Measurements from ENCODE around the gene FNDC3A. TPM values are rescaled to one million over a fixed set of nuclear protein-coding genes. Genes with fewer than 3 reads are reported as not detected.
A peak's percentile ranks its signal among the peaks of the same experiment; 100 is the strongest.

Gene FNDC3A
- total and polyA plus RNA-seq, 4 experiments from 2014 or later, result 4.6 to 44.4 (median 28.1) TPM

GRCh38 chr13:49253310-49253709 is 277.6 kb downstream of the FNDC3A start:
- peak overlapping the region in 6 of 7 donors; percentile 6 to 90 (median 64) for H3K27ac Mint-ChIP-seq
- no peaks in the 10 kb centered on the region for H3K27me3 Mint-ChIP-seq
- H3K9me3 Mint-ChIP-seq, result peaks cover 0 to 2% (median 0%) of the 10 kb centered on the region in 8 donors
- peaks cover 36 to 80% (median 57%) of the 10 kb centered on the region in 4 donors for H3K4me1 Mint-ChIP-seq
- no peaks in the 10 kb centered on the region for H3K9me3 ChIP-seq (ENCODE audit: control insufficient read depth in 1 of 2, low read length in 2 of 2)
- ChIA-PET POLR2A (ENCODE audit: partially characterized antibody) (interaction anchor here (1.9 kb wide), 1 partner anchor 277 kb away, joined by 4 read pairs; the partner anchor contains the start of gene FNDC3A), CTCF (ENCODE audit: partially characterized antibody) (no interaction called here)
- H3K36me3 Mint-ChIP-seq, result peaks cover 16 to 44% of the 10 kb centered on the region in 2 donors
- no peak for DNase-seq
- H3K36me3 ChIP-seq (ENCODE audit: insufficient read depth, low read length), result peaks cover 8% of the 10 kb centered on the region
- peaks cover 62% of the 10 kb centered on the region for H3K4me1 ChIP-seq (ENCODE audit: insufficient read depth, low read length)
- no peak overlapping the region for H3K4me3 ChIP-seq (ENCODE audit: low read length in 2 of 2)
- no peak overlapping the region for H3K27ac ChIP-seq (ENCODE audit: low read depth, low read length)
- intact Hi-C loops (cut with micrococcal nuclease), result no loop called here
- no peaks in the 10 kb centered on the region for H3K27me3 ChIP-seq (ENCODE audit: insufficient read depth, low read length)
- peak overlapping the region in 3 of 8 donors; percentile 1 to 19 (median 12) for H3K4me3 Mint-ChIP-seq

DNA sequence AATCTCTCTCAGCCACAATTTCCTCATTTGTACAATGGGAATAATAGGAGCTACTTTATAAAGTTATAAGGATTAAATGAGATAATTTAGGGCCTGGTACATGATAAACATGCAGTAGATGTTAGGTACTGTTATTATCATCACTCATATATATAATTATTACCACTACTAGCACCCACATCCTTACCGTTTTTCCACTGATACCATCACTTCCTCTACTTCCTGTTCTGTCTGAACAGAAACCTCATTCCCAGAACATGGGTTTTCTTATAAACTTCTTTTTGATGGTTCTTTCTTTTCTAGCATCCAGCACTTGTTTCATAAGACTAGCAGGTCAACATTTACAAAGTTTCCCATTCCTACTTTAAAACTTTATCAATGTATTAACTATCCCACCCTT is 278.3 kb downstream of the FNDC3A start:
- Mint-ChIP-seq H3K4me1 (peaks cover 32 to 77% (median 54%) of the 10 kb centered on the region in 4 donors), H3K36me3 (peaks cover 16 to 39% of the 10 kb centered on the region in 2 donors), H3K27me3 (no peaks in the 10 kb centered on the region), H3K27ac (peak overlapping the region; percentile 36 to 90 (median 77)), H3K4me3 (peak overlapping the region in 4 of 8 donors; percentile 7 to 50 (median 26)), H3K9me3 (no peaks in the 10 kb centered on the region)
- no peaks in the 10 kb centered on the region for H3K9me3 ChIP-seq (ENCODE audit: control insufficient read depth in 1 of 2, low read length in 2 of 2)
- CTCF ChIA-PET (ENCODE audit: partially characterized antibody), result no interaction called here
- no peak for DNase-seq
- intact Hi-C loops (cut with micrococcal nuclease), result no loop called here
- H3K27me3 ChIP-seq (ENCODE audit: insufficient read depth, low read length), result no peaks in the 10 kb centered on the region
- POLR2A ChIA-PET (ENCODE audit: partially characterized antibody), result interaction anchor here (1.9 kb wide), 1 partner anchor 278 kb away, joined by 4 read pairs; the partner anchor contains the start of gene FNDC3A
- no peak overlapping the region for H3K4me3 ChIP-seq (ENCODE audit: low read length in 2 of 2)
- H3K36me3 ChIP-seq (ENCODE audit: insufficient read depth, low read length), result peaks cover 8% of the 10 kb centered on the region
- peaks cover 62% of the 10 kb centered on the region for H3K4me1 ChIP-seq (ENCODE audit: insufficient read depth, low read length)
- no peak overlapping the region for H3K27ac ChIP-seq (ENCODE audit: low read depth, low read length)

- ChIA-PET CTCF (ENCODE audit: partially characterized antibody) (interaction anchor here (1.8 to 3.8 kb wide), 4 partner anchors 9 to 350 kb away, joined by 5 to 17 read pairs (median 12); partner anchors contain the start of gene CDADC1), POLR2A (ENCODE audit: partially characterized antibody) (interaction anchor here (1.4 to 3.7 kb wide), 2 partner anchors 9 to 17 kb away, joined by 3 to 33 read pairs; partner anchors contain the start of gene CDADC1)
- H3K27ac ChIP-seq (ENCODE audit: low read depth, low read length), result no peak overlapping the region
- H3K4me3 ChIP-seq (ENCODE audit: low read length in 2 of 2), result no peak overlapping the region
- H3K9me3 Mint-ChIP-seq, result no peaks in the 10 kb centered on the region
- DNase-seq, result no peak
- peaks cover 38 to 56% of the 10 kb centered on the region in 2 donors for H3K36me3 Mint-ChIP-seq
- H3K27ac Mint-ChIP-seq, result peak overlapping the region; percentile 59 to 95 (median 86)
- peaks cover 16% of the 10 kb centered on the region for H3K36me3 ChIP-seq (ENCODE audit: insufficient read depth, low read length)
- H3K4me1 ChIP-seq (ENCODE audit: insufficient read depth, low read length), result peaks cover 39% of the 10 kb centered on the region
- peaks cover 25 to 53% (median 39%) of the 10 kb centered on the region in 4 donors for H3K4me1 Mint-ChIP-seq
- no peaks in the 10 kb centered on the region for H3K9me3 ChIP-seq (ENCODE audit: control insufficient read depth in 1 of 2, low read length in 2 of 2)
- H3K4me3 Mint-ChIP-seq, result peak overlapping the region in 5 of 8 donors; percentile 30 to 73 (median 35)
- no peaks in the 10 kb centered on the region for H3K27me3 Mint-ChIP-seq
- no peaks in the 10 kb centered on the region for H3K27me3 ChIP-seq (ENCODE audit: insufficient read depth, low read length)
- intact Hi-C loops (cut with micrococcal nuclease), result loop anchor here (1.0 kb wide), 1 partner anchor 10 kb away; the partner anchor contains the start of gene CDADC1
Measured at GRCh38 chr13:49256841-49257240, 281.1 kb downstream of the FNDC3A start.

DNA sequence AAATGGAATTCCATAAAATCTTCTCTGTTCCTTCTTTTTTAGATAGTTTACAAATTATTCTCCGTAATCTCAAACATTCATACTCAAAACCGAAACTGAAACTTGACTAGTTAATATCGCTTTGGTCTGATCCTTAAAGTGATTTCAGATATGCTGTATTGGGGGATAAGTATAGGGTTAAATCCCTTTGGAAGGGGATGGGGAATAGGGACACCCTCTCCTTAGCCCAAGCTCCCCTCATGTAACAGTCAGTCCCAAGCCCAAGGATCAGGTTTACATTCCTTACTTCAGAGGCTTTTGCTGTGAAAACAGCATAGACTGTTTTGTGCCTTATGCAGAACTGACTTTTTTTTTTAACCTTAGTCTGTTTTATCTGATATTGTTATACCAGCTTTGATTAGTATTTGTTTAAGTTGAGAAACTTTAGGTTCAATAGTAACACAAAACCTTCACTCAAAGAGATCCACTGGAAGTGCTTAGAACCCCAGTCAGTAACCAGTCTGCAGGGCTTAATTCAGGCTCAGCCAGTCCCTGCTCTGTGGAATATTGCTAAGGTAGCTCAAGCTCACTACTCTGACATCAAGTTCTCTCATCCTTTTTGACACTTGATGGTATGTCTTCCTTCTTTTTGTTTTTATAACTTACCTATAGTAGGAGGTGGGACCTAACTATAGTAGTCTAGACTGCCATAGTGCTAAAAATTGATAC is 282.5 kb downstream of the FNDC3A start:
- H3K27ac ChIP-seq (ENCODE audit: low read depth, low read length), result peak overlapping the region; percentile 63
- H3K36me3 ChIP-seq (ENCODE audit: insufficient read depth, low read length), result peaks cover 13% of the 10 kb centered on the region
- H3K4me1 ChIP-seq (ENCODE audit: insufficient read depth, low read length), result peaks cover 26% of the 10 kb centered on the region
- peak in 3 of 5 donors; percentile 31 to 39 (median 37) for DNase-seq
- Mint-ChIP-seq H3K27ac (peak overlapping the region; percentile 84 to 95 (median 91)), H3K4me3 (peak overlapping the region; percentile 83 to 91 (median 90)), H3K9me3 (no peaks in the 10 kb centered on the region), H3K4me1 (peaks cover 19 to 44% (median 31%) of the 10 kb centered on the region in 4 donors), H3K36me3 (peaks cover 44 to 62% of the 10 kb centered on the region in 2 donors), H3K27me3 (no peaks in the 10 kb centered on the region)
- no peaks in the 10 kb centered on the region for H3K27me3 ChIP-seq (ENCODE audit: insufficient read depth, low read length)
- ChIA-PET CTCF (ENCODE audit: partially characterized antibody) (interaction anchor here (0.6 to 3.8 kb wide), 9 partner anchors 10 to 349 kb away, joined by 3 to 17 read pairs (median 5); partner anchors contain the start of gene CDADC1), POLR2A (ENCODE audit: partially characterized antibody) (interaction anchor here (0.8 to 3.7 kb wide), 6 partner anchors 10 to 186 kb away, joined by 3 to 33 read pairs (median 4); partner anchors contain the start of genes CAB39L and CDADC1)
- no peaks in the 10 kb centered on the region for H3K9me3 ChIP-seq (ENCODE audit: control insufficient read depth in 1 of 2, low read length in 2 of 2)
- peak overlapping the region; percentile 53 to 64 for H3K4me3 ChIP-seq (ENCODE audit: low read length in 2 of 2)
- intact Hi-C loops (cut with micrococcal nuclease), result no loop called here

Other genes starting within 250 kb of the FNDC3A start
- gene MLNR, start 244.4 kb downstream of the FNDC3A start, total RNA-seq, result not detected
- not detected for gene MLNR, start 244.4 kb downstream of the FNDC3A start, polyA plus RNA-seq

Data from CD4-positive, alpha-beta memory T cell (primary cell).